GM19468 (cell line): Measurements from ENCODE around the gene NAA80.

Experiments
- ATAC-seq: cut with Tn5 transposase; IDR thresholded peaks from one replicate; pipeline ENCODE4 v1.9.1; 2021; ENCODE audit warnings: mild to moderate bottlenecking, moderate library complexity, moderate number of reproducible peaks; ENCODE audit not compliant: unreplicated experiment; ENCODE audit errors: extremely low read depth

Gene NAA80

DNA sequence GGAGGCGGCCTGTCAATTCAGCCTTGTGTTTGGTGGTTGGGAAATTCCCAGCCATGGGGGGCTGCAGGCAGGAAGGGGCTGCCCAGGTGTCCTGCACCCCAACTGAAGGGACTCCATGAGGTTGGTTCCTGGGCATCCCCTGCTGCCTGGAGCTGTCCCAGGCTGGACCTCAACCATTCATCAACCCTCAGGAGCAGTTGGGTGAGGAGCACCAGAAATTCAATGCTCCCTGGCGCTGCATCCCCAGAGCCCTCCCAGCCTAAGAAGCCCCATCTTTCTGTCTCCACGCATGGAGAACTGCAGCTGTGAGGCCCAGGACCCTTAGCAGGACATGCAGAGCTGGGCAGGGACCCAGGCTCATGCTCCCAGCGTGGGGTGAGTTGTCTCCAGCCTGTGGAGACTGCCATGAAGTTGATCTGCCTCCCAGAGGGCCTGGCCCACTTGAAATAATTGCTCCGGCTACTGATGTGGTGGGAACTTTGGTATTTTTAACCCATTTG, 38.2 kb downstream of the NAA80 start:
- no peak for ATAC-seq

DNA sequence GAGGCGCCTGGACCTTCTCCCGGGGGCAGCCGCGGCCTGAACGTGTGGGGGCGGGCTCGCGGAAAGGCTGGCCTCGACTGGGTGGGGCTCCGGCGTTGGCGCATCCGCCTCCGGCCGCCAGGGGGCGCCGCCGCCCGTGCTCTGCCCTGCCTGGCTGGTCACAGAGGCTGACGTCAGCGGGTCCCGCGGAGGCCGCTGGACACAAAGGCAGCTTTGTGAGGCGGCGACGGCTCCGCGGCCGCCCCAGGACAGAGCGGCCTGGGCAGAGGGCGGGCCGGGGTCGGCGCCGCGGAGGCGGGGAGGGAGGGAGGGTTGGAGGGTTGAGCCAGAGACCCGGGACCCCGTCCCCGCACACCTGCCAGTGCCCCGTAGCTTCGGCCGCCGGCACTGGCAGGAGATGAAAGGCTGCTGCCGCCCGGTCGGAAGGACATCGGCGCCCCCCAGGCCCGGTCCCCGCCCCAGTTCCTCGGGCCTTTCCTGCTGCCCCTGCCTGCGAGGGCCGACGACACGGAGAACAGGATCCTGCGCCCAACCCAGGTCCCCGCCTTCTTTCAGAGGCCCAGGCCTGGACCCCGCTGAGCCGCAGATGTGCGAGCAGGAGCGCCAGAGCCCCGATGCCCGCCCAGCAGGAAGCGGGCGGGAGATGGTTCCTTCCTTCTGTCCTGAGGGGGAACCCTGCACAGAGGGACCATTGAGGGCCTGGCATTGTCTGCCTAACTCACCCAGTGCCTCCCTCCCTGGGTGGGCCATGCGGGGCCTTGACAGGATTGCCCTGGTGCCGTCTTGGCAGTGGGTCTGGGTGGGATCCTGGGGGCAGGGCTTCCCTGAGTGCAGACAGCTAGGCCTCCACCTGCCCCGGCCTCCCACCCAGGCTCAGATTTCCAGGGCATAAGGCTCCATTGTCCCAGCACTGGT, 38.9 kb downstream of the NAA80 start:
- ATAC-seq: peak; percentile 84

DNA sequence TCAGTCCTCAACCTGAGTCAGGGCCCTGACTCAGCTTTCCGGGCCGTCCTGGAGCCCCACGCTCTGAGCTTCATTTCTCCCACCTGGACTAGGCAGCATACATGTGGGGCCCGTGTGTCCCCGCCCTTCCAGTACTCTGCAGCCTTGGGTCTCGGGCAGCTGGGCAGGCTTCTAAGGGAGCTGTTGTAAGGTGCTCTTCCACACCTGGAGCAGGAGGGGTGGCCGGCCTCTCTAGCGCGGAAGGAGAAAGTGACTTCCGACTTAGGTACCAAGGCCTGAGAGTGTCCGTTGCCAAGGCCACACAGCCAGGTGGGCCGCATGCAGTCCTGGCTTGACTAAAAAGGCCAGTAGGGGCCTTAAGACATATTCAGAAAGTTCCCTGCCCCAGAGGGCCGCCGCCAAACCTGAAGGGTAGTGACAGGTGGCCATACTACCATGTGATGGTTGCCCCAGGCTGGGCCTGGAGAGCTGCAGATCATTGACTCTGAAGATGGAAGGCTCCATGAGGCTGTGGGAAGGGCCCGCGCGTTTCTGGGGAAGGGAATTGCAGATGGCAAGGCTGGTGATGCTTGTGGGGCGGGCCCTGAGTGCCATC, 39.7 kb downstream of the NAA80 start:
- ATAC-seq: peak; percentile 12

DNA sequence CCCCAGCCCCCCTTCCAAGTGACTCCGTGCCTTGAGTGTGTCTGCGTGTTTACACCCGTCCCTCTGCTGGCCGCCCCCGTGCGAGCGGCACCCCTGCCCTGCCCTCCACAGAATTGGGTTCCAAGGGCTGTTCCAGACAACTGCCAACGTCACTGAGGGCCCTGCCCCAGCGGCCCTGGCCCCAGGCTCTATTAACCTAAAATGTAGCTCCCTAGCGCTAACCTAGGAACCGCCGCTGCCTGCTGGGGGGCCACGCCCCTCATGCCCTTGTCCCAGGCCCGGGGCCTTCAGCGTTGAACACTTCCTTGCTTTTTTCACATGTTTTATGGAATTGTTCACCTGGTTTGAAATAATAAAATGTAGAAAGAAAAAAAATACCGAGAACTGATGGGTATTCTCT, 40.2 kb downstream of the NAA80 start:
- ATAC-seq: no peak

DNA sequence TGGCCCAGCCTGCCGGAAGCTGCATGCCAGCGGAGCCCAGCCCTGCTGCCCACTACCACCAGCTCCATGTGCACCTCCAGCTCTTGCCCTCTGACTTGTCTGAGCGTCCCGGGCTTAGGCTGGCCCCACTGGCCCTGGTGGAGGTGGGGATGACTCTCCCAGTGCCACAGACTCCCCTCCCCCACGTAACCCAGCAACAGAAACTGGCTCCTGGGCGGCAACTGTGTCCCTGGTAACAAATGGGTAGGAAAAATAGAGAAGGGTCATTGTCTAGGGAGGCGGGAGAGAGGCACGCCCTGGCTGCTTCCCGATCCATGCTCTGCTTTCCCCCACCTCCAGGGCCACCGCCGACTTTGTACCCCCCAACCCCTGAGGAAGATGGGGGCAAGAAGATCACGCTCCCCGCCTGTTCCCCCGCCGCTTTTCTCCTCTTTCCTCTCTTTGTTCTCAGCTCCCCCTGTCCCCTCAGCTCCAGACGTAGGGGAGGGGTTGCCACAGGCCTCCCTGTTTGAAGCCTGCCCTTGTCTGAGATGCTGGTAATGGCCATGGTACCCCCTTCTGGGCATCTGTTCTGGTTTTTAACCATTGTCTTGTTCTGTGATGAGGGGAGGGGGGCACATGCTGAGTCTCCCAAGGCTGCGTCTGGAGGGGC, 41.0 kb downstream of the NAA80 start:
- no peak for ATAC-seq

DNA sequence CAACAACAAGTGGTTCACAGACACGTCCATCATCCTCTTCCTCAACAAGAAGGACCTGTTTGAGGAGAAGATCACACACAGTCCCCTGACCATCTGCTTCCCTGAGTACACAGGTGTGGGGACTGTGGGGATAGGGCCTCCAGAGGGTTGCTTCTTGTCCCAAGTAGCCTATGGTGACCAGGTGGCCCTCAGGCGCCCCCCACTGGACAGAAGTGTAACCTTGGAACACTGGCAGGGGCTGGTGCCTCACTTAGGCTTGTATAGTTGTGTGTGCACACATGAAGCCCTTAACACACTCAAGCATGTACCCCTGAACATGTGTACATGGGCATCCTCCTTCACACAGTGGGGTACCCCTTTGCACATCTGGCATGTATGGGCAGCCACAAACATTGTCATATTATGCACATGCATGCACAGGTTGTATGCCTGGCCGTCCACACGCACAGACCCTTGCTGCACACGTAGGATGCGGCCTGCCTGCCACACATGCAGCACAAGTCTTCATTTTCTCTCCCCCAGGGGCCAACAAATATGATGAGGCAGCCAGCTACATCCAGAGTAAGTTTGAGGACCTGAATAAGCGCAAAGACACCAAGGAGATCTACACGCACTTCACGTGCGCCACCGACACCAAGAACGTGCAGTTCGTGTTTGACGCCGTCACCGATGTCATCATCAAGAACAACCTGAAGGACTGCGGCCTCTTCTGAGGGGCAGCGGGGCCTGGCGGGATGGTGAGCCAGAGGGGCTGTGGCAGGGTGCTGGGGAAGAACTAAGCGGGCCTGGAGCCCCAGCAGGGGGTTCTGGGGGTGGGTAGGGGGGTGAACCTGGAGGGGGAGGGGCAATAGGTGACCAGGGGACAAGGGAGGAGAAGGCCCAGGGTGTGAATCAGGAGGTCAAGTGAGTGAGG, 42.0 kb downstream of the NAA80 start:
- ATAC-seq: no peak

DNA sequence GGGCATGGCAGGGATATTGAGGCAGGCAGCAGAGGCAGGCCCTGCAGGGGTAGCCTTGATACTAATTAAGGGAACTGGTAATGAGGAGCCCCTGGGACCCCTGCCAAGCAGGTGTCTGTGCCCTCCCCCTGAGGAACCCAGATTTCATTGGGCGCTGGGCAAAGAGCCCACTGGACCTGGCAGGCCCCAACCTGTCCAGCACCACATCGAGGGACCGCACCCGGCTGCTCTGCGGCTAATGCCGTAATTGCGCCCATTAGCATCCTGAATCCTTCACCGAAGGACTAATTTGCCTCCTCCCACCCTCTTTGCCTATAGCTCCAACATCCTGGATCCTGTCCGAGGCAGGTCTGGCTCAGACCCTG, 44.0 kb downstream of the NAA80 start:
- no peak for ATAC-seq

DNA sequence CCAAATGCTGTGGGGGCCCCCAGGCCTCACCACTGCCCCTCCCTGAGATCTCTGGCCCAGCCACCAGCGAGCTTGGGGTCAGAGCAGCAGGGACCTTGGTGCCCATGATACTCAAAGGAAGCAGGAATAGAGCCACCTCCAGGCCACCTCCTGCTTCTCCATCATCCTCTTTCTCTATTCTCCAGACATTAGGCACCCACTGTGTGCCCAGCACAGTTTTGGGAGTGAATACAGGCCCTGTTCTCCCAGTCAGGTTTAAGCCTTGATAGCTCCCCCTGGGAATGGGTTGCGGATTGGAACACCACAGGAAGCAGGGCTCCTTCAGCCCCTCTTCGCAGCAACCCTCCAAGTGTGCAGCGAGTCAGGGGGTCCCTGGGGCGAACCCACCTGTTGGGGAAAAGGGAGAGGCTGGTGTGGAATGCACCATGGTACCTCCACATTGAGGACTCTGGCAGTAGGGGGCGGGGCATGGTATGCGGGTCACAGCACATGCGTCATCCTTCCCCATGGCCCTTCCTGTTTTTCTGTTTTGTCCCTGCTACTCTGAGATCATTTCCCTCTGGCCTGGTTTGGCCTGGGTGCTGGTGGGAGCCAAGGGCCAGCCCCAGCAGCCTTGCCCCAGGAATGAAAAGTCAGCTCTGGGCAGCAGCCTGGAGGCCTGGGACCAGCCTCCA, 44.5 kb downstream of the NAA80 start:
- ATAC-seq: no peak

DNA sequence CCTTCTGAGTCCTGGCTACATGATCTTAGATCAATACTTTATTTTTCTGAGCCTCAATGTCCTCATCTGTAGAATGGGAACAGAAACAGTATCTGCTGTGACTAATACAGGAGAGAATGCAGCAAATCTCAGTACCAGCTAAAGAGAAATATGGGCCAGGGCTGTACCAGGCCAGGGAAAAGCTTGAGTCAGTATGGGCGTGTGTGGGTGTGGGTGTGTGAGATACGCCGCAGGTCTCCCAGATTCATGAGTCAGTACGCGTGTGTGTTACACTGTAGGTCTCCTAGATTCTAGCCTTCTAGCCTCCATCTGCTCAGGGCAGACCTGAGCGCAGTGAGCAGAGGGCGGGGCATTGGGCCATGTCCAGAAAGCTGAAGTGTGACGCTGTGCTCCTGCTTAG, 48.0 kb downstream of the NAA80 start:
- no peak for ATAC-seq

DNA sequence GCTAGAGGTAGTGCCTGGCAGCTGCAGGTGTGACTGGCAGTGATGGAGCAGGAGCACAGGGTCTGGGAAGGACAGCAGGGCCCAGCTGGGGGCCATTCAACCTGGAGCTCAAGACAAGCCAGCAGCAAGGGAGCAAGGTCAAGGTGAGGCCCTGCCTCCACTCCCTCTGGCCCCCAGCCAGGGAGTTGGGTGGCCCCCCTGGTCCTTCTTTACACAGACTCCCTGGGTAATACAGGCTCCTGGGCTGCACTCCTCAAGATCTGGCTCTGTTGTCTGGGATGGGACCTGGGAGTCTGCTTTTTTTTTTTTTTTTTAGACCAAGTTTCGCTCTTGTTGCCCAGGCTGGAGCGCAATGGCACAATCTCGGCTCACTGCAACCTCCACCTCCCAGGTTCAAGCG, 48.7 kb downstream of the NAA80 start:
- ATAC-seq: no peak

DNA sequence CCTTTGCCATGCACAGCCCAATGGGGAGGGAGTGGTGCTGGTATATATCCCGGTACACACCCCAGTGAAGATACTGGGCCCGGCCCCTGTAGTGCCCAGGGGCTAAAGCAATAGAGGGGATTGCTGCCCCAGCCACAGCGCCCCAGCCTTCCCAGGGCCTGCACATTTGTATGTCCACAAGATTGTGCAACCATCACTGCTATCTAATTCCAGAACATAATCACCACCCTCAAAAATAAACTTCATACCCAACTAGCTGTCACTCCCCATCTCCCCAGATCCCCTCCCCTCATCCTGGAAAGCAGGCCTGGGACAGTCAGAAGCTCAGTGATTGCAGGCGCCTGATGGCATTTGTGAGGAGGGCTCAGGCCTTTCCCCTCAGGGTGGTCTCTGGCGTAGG, 49.7 kb downstream of the NAA80 start:
- no peak for ATAC-seq

DNA sequence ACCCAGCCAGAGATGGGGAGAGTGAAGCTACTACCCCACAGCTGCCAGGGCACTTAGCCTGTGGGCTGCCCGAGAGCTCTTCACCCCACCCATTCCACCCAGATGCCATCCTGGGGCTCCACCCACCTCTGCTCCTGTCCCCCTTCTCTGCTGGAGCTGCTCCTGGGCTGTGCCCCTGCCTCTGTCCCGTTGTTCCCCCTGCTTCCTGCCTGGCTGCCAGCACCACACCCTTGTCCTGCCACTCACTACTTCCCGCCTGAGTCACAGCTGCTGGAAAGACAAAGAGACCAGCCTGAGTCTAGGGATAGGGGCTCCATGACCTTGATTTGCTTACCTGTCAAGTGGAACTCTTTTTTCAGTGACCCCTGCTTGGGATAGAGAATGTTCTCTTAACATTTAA, 50.8 kb downstream of the NAA80 start:
- ATAC-seq: no peak

DNA sequence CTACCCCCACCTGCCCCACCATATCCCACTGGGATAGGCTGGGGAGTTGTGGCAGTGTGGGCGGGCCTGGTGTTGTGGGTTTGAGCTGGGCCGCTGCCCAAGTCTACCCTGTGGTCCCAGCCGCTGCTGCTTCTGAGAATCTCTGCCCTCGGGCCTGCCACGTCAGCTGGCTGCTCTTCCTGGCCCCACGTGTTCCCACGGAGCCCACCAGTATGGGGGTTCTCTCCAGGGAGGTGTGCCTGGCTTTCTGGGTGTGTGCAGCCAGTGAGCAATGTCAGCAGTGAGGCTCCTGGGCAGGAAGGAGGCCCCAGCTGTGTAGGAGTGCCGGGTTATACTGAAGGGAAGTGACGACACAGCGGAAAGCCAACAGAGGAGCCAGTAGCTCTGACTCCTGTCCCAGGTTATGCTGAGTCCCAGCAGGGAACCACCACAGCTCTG, 52.7 kb downstream of the NAA80 start:
- peak; percentile 18 for ATAC-seq
